Endodermal cell (in vitro differentiated cells): Measurements from ENCODE around the gene KDM8. TPM values are rescaled to one million over a fixed set of nuclear protein-coding genes. Genes with fewer than 3 reads are reported as not detected.

ENCODE experiments used
- DNase-seq: peaks from one replicate; pipeline ENCODE4 v3.0.0-alpha.2; 2017
- H3K27ac ChIP-seq: 2 replicates; pipeline ENCODE4 v1.5.1; 2013; ENCODE audit warnings: mild to moderate bottlenecking, low read depth, low read length, moderate library complexity
- H3K27me3 ChIP-seq: 2 replicates; pipeline ENCODE4 v1.6.1; 2013; ENCODE audit warnings: mild to moderate bottlenecking, low read length, moderate library complexity; ENCODE audit not compliant: insufficient read depth, control insufficient read depth, poor library complexity, severe bottlenecking
- H3K36me3 ChIP-seq: 2 replicates; pipeline ENCODE4 v1.7.0; 2013; ENCODE audit warnings: mild to moderate bottlenecking, low read length, moderate library complexity; ENCODE audit not compliant: control insufficient read depth, insufficient read depth
- H3K4me1 ChIP-seq: one replicate; pipeline ENCODE4 v1.7.0; 2013; ENCODE audit warnings: low read length; ENCODE audit not compliant: control insufficient read depth, insufficient read depth
- H3K4me3 ChIP-seq: 2 replicates; pipeline ENCODE4 v1.5.1; 2013; ENCODE audit warnings: mild to moderate bottlenecking, low read length, moderate library complexity
- H3K9ac ChIP-seq: 2 replicates; pipeline ENCODE4 v1.6.1; 2013; ENCODE audit warnings: mild to moderate bottlenecking, low read length, moderate library complexity; ENCODE audit not compliant: poor library complexity, severe bottlenecking; ENCODE audit errors: extremely low read depth
- H3K9me3 ChIP-seq: 2 replicates; pipeline ENCODE4 v1.6.1; 2013; ENCODE audit warnings: mild to moderate bottlenecking, low read length, moderate library complexity; ENCODE audit not compliant: control insufficient read depth
- H3K27ac Mint-ChIP-seq: 2 replicates; pipeline ENCODE4 v1.8.0; 2020; ENCODE audit warnings: mixed read lengths
- H3K27me3 Mint-ChIP-seq: 2 replicates; pipeline ENCODE4 v1.8.0; 2021; ENCODE audit warnings: mild to moderate bottlenecking, mixed read lengths; ENCODE audit not compliant: insufficient read depth
- H3K36me3 Mint-ChIP-seq: 2 replicates; pipeline ENCODE4 v1.8.0; 2020; ENCODE audit warnings: low read depth, mixed read lengths
- H3K4me1 Mint-ChIP-seq: 2 replicates; pipeline ENCODE4 v1.8.0; 2020; ENCODE audit warnings: mixed read lengths
- H3K4me3 Mint-ChIP-seq: 2 replicates; pipeline ENCODE4 v1.8.0; 2020; ENCODE audit warnings: mild to moderate bottlenecking, moderate library complexity, mixed read lengths
- H3K9me3 Mint-ChIP-seq: 2 replicates; pipeline ENCODE4 v1.8.0; 2020; ENCODE audit warnings: mild to moderate bottlenecking, mixed read lengths
- WGBS, 2 experiments: methylation state at CpG; one replicate each; pipeline versions ENCODE4 v1.1.5 to v1.1.7; 2013; ENCODE audit warnings: missing lambda C conversion rate in 2 of 2, mixed read lengths in 1 of 2; ENCODE audit not compliant: insufficient coverage in 1 of 2, insufficient read length in 1 of 2; 5-methylcytosine and 5-hydroxymethylcytosine counted together
- total RNA-seq, 2 donors: library from RNA; stranded (reverse); fragmentation: NEBNext Ultra II Directional in 1 of 2; extraction: Animal tissue kit (Norgen Biotek cat#: 25700) in 1 of 2; gene quantifications; 2 replicates in 1 of 2; 3 replicates in 1 of 2; pipeline ENCODE4 v1.2.1, GENCODE V29; 2021
- TF ChIP-seq, protein P1 (sequence below): fragments of 200-600 bp; sonication (generic); conservative IDR thresholded peaks from 2 replicates; pipeline ENCODE4 v1.5.0; 2021; ENCODE audit warnings: antibody characterized with exemption, mild to moderate bottlenecking

The KDM8 gene
- total RNA-seq, 2 donors from 2014 or later = 11.0 to 12.1 TPM

DNA sequence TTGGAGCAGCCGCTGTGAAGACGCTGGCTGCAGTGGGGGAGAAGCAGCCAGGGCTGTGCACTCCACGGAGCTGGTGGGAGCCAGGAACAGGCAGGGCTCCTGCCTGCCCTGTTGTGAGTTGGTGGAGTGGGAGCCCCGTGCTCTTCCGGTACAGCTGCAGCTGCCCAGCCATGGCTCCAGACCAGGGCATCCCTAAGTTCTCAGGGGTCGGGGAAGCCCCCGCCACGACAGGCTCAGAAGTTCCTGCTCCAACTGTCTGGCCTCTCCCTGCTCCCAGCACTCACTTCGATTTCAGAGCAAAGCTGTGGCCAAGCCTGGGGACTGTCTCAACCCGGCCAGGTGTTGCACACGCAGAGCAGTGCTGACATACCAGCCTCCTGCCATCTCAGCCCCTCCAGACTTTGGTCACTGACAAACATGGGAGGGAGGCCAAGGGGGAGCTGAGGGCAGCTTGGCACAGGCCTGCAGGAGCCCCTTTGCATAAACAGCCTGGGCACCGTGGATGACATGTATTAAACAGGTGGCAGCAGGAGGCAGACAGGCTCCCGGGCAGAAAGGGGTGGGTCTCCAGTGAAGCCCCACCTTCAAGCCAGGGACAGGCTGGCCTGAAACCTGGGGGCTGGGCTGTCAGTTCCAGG lies 13.9 kb upstream of the KDM8 start:
- 77 to 84% methylated on average over 9 to 13 of the region's 13 CpGs for WGBS, 2 experiments
- no peak overlapping the region for H3K4me3 Mint-ChIP-seq
- no peak overlapping the region for H3K9ac ChIP-seq
- no peak overlapping the region for H3K27ac Mint-ChIP-seq
- DNase-seq = peak; percentile 88
- no peak overlapping the region for H3K27ac ChIP-seq
- H3K9me3 ChIP-seq = no peaks in the 10 kb centered on the region
- H3K9me3 Mint-ChIP-seq = peaks cover 2% of the 10 kb centered on the region
- H3K4me3 ChIP-seq = no peak overlapping the region
- TF ChIP-seq, protein P1, sequence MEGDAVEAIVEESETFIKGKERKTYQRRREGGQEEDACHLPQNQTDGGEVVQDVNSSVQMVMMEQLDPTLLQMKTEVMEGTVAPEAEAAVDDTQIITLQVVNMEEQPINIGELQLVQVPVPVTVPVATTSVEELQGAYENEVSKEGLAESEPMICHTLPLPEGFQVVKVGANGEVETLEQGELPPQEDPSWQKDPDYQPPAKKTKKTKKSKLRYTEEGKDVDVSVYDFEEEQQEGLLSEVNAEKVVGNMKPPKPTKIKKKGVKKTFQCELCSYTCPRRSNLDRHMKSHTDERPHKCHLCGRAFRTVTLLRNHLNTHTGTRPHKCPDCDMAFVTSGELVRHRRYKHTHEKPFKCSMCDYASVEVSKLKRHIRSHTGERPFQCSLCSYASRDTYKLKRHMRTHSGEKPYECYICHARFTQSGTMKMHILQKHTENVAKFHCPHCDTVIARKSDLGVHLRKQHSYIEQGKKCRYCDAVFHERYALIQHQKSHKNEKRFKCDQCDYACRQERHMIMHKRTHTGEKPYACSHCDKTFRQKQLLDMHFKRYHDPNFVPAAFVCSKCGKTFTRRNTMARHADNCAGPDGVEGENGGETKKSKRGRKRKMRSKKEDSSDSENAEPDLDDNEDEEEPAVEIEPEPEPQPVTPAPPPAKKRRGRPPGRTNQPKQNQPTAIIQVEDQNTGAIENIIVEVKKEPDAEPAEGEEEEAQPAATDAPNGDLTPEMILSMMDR = no peak
- H3K27me3 Mint-ChIP-seq = peaks cover under 1% of the 10 kb centered on the region
- H3K4me1 Mint-ChIP-seq = peaks cover 11% of the 10 kb centered on the region
- no peaks in the 10 kb centered on the region for H3K4me1 ChIP-seq
- no peaks in the 10 kb centered on the region for H3K36me3 ChIP-seq
- H3K36me3 Mint-ChIP-seq = no peaks in the 10 kb centered on the region
- no peaks in the 10 kb centered on the region for H3K27me3 ChIP-seq

DNA sequence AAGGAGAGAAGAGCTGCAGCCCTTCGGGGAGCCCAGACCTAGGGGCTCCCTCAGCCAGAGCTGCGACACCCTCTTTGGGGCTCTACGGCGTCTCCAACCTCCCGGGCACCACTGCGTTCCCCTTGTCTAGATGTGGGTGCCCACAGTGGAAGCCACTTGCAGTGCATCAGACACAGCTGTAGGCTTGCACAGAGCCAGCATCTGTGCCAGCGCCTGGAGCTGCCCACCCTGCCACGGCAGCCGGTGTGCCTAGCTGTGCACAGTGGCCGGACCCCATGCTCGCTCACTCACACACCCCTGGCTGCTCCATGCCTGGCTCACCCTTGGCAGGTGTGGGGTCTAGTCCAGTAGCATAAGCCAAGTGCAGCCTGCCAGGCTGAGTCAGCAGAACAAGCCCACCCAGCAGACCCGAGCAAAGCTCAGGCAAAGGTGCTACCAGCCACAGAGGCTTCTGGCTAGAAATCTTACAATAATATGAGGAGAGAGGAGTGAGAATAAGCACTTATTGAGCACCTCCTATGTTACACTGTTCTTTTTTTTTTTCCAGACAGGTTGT lies 12.9 kb upstream of the KDM8 start:
- H3K27ac Mint-ChIP-seq = no peak overlapping the region
- Histone ChIP-seq H3K36me3 (no peaks in the 10 kb centered on the region), H3K27ac (no peak overlapping the region), H3K9ac (no peak overlapping the region), H3K9me3 (no peaks in the 10 kb centered on the region), H3K27me3 (no peaks in the 10 kb centered on the region), H3K4me1 (no peaks in the 10 kb centered on the region), H3K4me3 (no peak overlapping the region)
- DNase-seq = no peak
- 94 to 97% methylated on average over 11 to 12 of the region's 12 CpGs for WGBS, 2 experiments
- no peak overlapping the region for H3K4me3 Mint-ChIP-seq
- no peaks in the 10 kb centered on the region for H3K36me3 Mint-ChIP-seq
- H3K4me1 Mint-ChIP-seq = peaks cover 11% of the 10 kb centered on the region
- H3K27me3 Mint-ChIP-seq = peaks cover 6% of the 10 kb centered on the region
- TF ChIP-seq, protein P1 = no peak
- peaks cover 11% of the 10 kb centered on the region for H3K9me3 Mint-ChIP-seq

DNA sequence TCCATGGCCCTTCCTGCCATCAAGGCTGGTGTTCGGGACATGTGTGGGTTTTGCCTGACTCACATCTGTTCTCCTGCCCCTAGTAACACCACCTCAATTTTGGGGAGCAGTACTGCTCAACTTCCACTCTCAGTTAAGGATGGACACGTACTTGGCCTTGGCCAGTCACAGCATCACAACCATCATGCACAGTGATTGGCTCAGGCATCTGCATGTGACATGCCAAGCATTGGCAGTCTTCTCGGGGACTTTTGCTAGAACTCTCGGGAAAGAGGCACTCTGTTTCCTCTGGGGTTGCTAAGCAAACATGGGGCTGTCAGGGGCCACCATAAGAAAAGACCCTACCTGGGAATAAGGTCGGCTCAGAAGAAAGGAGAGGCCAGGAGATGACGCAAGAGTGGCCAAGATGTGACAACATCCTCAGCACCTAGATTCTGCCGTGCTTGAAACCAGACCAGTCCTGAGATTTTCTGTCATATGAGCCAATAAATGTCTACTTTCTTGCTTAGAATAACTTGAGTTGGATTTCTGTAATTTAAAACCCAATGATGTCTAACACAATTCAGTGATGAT lies 11.9 kb upstream of the KDM8 start:
- Mint-ChIP-seq H3K36me3 (no peaks in the 10 kb centered on the region), H3K27me3 (peaks cover 9% of the 10 kb centered on the region), H3K4me3 (no peak overlapping the region), H3K27ac (no peak overlapping the region), H3K9me3 (peaks cover 11% of the 10 kb centered on the region), H3K4me1 (peaks cover 11% of the 10 kb centered on the region)
- 88 to 91% methylated on average over 5 to 7 of the region's 7 CpGs for WGBS, 2 experiments
- H3K9ac ChIP-seq = no peak overlapping the region
- H3K36me3 ChIP-seq = no peaks in the 10 kb centered on the region
- H3K4me1 ChIP-seq = no peaks in the 10 kb centered on the region
- H3K27ac ChIP-seq = no peak overlapping the region
- no peak for DNase-seq
- no peak overlapping the region for H3K4me3 ChIP-seq
- no peaks in the 10 kb centered on the region for H3K9me3 ChIP-seq
- no peaks in the 10 kb centered on the region for H3K27me3 ChIP-seq
- TF ChIP-seq, protein P1 = no peak
